Psoas muscle (tissue), 8 donors: Measurements from ENCODE around the gene NOL9. TPM values are rescaled to one million over a fixed set of nuclear protein-coding genes. Genes with fewer than 3 reads are reported as not detected.
A peak's percentile ranks its signal among the peaks of the same experiment; 100 is the strongest.

Experiments
- ATAC-seq, 4 donors: fragments of 200-7000 bp; cut with Tn5 transposase; one replicate each; pipeline ENCODE4 v1.9.1; 2020; ENCODE audit warnings: moderate library complexity in 3 of 4, mild to moderate bottlenecking in 2 of 4
- DNase-seq, 2 donors: peaks; one replicate each; pipeline ENCODE4 v3.0.0-alpha.2; 2020
- H3K27ac ChIP-seq: fragments of 200-600 bp; one replicate; pipeline ENCODE4 v1.8.0; 2022
- H3K27me3 ChIP-seq, 3 donors: fragments of 200-600 bp in 1 of 3; one replicate each; pipeline versions ENCODE4 v1.6.1 to v1.8.0; 2013 to 2022; ENCODE audit warnings: low read length in 2 of 3, mild to moderate bottlenecking in 2 of 3, moderate library complexity in 1 of 3; ENCODE audit not compliant: insufficient read depth in 3 of 3
- H3K36me3 ChIP-seq, 2 donors: fragments of 200-600 bp in 1 of 2; one replicate each; pipeline versions ENCODE4 v1.6.1 to v1.8.0; 2013 to 2022; ENCODE audit warnings: low read depth in 1 of 2, mild to moderate bottlenecking in 1 of 2, moderate library complexity in 1 of 2; ENCODE audit not compliant: insufficient read depth in 1 of 2
- H3K4me1 ChIP-seq: fragments of 200-600 bp; one replicate; pipeline ENCODE4 v1.8.0; 2022
- H3K4me3 ChIP-seq: fragments of 200-600 bp; one replicate; pipeline ENCODE4 v1.8.0; 2022; ENCODE audit warnings: mild to moderate bottlenecking
- H3K9me3 ChIP-seq: fragments of 200-600 bp; one replicate; pipeline ENCODE4 v1.8.0; 2022
- WGBS, 3 donors: extraction: QIAGEN DNeasy Blood & Tissue Kit; methylation state at CpG; one replicate each; pipeline versions ENCODE4 v1.1.6 to v1.1.7; 2013; 5-methylcytosine and 5-hydroxymethylcytosine counted together
- intact Hi-C, 2 donors: fragments of 100-400 bp; cut with DNase I; formaldehyde crosslinking; loops; one replicate each; pipeline versions ENCODE4 v1.11.0 to v1.14.2; 2022
- polyA plus RNA-seq, 3 donors: library from polyadenylated mRNA; stranded (reverse); fragments of 200-250 nt; gene quantifications; one replicate each; pipeline ENCODE4 v1.2.3, GENCODE V29; 2013
- total RNA-seq, 4 donors: library from RNA; stranded (reverse); fragmentation: NEBNext Ultra II Directional in 2 of 4; extraction: Animal tissue kit (Norgen Biotek cat#: 25700) in 2 of 4; gene quantifications; one replicate each; pipeline versions ENCODE4 v1.2.1 to v1.2.4, GENCODE V29; 2021 to 2023
- TF ChIP-seq, protein P1 (sequence below): fragments of 200-600 bp; IDR thresholded peaks from one replicate; pipeline ENCODE4 v1.8.0; 2022; ENCODE audit warnings: antibody characterized with exemption
- donor health status: healthy with polysubstance abuse.
- donor health status: DM: no; HTN: no; CAD: no; lungs with moderate emphysema.
- donor health status: Bipolar disorder and iron deficiency.
- donor health status: healthy.
- donor health status: DM: yes; HTN: yes; CAD: no.
- donor health status: DM: no; HTN: no; CAD: no.
- donor health status: DM: no; HTN: no; CAD: no.
- donor health status: DM: yes; HTN: yes; CAD: no.

The NOL9 gene
- total and polyA plus RNA-seq, 7 donors = 5.0 to 26.1 (median 17.1) TPM

DNA sequence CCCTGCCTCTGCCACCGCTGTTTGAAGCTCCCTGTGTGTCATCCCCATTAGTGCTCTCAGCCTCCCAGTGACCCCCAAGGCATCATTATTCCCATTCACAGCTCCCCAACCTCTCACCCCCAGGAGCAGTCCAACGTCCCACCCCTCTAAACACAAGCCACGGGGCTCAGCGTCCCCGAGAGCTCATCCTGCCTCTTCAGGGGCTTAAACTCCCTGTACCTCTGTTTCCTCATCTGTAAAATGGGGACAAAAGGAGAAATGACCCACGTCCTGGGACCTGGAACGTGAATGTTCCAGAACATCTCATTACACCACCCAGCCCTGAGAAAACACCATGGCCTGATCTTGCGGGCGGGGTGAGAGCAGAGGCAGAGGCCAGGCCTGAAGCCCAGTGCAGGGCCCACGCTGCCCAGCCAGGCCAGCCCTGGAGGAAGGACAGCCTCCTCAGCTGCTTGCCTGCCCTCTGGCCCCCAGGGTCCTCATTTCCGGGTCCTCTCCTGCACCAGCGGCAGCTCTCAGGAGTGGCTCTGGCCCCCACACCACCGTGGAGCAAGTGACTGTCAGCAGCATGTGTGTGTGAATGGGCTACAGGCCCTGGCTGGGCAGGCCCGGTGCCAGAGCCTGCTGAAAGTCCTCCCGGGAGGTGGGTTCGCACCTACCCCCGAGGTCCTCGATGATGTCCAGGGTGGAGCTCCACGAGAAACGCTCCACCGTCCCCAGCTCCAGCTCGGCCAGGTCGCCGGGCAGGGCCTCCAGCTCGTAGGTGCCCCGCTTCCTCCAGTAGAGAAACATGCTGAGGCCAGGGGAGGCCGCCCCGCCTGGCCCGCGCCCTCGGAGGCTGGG lies 48.7 kb downstream of the NOL9 start:
- H3K4me3 ChIP-seq = no peak overlapping the region
- no peak for DNase-seq
- no peak overlapping the region for H3K27ac ChIP-seq
- no peaks in the 10 kb centered on the region for H3K36me3 ChIP-seq
- WGBS, 3 donors = 67 to 75% (median 69%) methylated on average over 30 to 31 of the region's 31 CpGs
- peaks cover 0 to 4% (median 0%) of the 10 kb centered on the region in 3 donors for H3K27me3 ChIP-seq
- H3K9me3 ChIP-seq = no peaks in the 10 kb centered on the region
- intact Hi-C loops = no loop called here
- TF ChIP-seq, protein P1, sequence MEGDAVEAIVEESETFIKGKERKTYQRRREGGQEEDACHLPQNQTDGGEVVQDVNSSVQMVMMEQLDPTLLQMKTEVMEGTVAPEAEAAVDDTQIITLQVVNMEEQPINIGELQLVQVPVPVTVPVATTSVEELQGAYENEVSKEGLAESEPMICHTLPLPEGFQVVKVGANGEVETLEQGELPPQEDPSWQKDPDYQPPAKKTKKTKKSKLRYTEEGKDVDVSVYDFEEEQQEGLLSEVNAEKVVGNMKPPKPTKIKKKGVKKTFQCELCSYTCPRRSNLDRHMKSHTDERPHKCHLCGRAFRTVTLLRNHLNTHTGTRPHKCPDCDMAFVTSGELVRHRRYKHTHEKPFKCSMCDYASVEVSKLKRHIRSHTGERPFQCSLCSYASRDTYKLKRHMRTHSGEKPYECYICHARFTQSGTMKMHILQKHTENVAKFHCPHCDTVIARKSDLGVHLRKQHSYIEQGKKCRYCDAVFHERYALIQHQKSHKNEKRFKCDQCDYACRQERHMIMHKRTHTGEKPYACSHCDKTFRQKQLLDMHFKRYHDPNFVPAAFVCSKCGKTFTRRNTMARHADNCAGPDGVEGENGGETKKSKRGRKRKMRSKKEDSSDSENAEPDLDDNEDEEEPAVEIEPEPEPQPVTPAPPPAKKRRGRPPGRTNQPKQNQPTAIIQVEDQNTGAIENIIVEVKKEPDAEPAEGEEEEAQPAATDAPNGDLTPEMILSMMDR = no peak
- H3K4me1 ChIP-seq = peaks cover 25% of the 10 kb centered on the region
- no peak for ATAC-seq

DNA sequence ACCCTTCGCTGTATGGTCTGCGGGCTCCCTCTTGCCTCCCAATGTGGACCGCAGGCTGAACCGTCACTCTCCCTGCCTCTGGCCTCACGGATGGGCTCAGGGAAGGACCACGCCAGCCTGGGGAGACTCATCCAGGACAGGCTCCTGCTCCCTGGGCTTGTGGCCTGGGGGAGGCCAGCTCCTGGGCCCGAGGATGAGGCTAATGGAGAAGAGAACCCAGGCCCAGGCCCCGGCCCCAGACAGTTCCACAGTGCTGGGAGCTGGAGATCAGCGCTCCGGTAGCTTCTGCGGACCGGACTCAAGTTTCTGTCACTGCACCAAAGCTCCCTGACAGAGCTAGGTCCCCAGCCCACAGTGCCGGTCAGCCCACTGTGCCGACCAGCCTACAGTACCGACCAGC lies 49.4 kb downstream of the NOL9 start:
- intact Hi-C loops = no loop called here
- no peaks in the 10 kb centered on the region for H3K9me3 ChIP-seq
- no peaks in the 10 kb centered on the region for H3K36me3 ChIP-seq
- no peak overlapping the region for H3K27ac ChIP-seq
- 83 to 98% (median 87%) methylated on average over 15 of the region's 15 CpGs for WGBS, 3 donors
- peaks cover 25% of the 10 kb centered on the region for H3K4me1 ChIP-seq
- DNase-seq (no peak), ATAC-seq (no peak)
- TF ChIP-seq, protein P1 = no peak
- H3K27me3 ChIP-seq = peaks cover 0 to 4% (median 0%) of the 10 kb centered on the region in 3 donors
- no peak overlapping the region for H3K4me3 ChIP-seq

DNA sequence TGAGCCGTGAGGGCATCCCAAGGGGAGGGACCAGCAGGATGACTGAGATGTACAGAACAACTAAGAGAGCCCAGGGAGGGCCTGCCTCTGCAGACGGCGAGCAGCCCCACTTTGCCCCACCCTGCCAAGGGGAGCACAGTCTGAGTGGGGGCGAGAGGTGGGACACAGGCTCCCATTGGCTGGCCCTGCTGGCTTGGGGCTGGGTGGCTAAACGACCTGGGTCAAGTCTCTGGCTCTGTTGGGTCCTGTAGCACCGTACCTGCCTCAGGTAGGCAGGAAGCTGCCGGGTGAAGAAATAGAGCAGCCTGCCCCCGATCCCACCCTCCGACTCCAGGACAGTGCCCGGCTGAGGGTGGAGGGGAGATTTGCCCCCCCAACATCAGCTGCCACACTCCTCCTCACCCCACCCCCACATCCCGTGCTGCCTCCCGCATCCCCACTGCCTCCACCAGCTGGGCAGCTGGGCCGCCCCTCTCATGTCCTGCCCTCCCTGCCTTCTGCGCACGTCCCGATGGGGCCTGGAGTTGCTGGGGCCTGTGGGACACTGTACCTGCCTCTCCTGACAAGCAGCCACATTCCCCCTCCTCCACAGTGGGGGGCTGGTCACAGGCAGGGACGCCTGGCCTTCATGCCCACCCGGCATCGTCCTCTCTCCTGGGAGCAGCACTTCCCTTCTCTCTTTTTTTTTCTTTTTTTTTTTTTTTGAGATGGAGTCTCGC lies 50.3 kb downstream of the NOL9 start:
- DNase-seq = no peak

DNA sequence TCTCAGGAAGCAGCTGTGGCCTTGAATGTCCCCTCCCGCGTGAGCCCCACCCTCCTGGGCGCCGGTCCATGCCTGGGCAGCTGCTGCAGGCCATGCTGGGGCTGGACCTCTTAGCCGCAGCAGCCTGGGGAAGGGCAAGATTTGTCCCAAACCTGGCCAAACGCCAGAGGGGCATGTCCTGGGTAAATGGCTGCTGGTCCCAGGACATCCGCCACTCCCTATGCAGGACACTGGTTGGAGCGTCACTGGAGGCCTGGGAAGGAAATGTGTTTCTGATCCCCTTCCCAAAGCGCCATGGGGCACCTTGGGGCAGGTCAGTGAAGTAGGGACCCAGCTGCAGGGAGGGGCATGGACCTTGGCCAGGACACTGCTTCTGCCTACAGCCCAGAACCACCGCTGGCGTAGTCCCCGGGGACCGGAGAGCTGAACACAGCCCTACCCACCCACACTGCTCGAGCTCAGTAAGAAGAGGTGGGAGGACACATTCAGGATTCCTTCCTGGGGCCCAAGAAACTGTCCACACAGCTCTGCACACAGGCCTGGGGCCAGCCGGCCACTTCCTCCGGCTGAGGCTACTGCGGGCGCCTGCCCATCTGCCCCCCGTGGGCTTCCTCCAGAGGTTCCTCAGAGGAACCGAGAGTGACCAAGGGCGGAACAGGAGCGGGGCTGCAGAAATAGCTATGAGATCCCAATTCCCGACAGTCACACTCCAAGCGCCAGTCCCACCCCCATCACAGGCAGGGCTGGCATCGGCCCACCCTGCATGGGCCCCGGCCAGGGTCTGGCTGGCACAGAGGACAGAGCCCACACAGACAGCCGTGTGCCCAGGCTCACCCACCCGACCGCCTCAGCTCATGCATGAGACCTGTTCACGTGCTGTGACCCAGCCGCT lies 52.1 kb downstream of the NOL9 start:
- Histone ChIP-seq H3K36me3 (no peaks in the 10 kb centered on the region), H3K27me3 (peaks cover 0 to 14% (median 2%) of the 10 kb centered on the region in 3 donors), H3K4me3 (no peak overlapping the region), H3K9me3 (no peaks in the 10 kb centered on the region), H3K27ac (no peak overlapping the region), H3K4me1 (peaks cover 22% of the 10 kb centered on the region)
- ATAC-seq (peak; percentile 76 to 88 (median 87)), DNase-seq (peak; percentile 79 to 88)
- WGBS, 3 donors = 30 to 37% (median 32%) methylated on average over 31 of the region's 31 CpGs
- intact Hi-C loops = no loop called here
- TF ChIP-seq, protein P1 = no peak

More for the DNA sequence above, 50.3 kb downstream of the NOL9 start:
- no peaks in the 10 kb centered on the region for H3K9me3 ChIP-seq
- no peaks in the 10 kb centered on the region for H3K36me3 ChIP-seq
- intact Hi-C loops = no loop called here
- H3K27me3 ChIP-seq = peaks cover 0 to 4% (median 0%) of the 10 kb centered on the region in 3 donors
- TF ChIP-seq, protein P1 = no peak
- no peak overlapping the region for H3K27ac ChIP-seq
- ATAC-seq = no peak
- no peak overlapping the region for H3K4me3 ChIP-seq
- 83 to 88% (median 84%) methylated on average over 20 of the region's 20 CpGs for WGBS, 3 donors
- H3K4me1 ChIP-seq = peaks cover 25% of the 10 kb centered on the region
